Fibroblast of lung (primary cell): ENCODE results near the gene SLC39A5. TPM values are rescaled to one million over a fixed set of nuclear protein-coding genes. Genes with fewer than 3 reads are reported as not detected.
A peak's percentile ranks its signal among the peaks of the same experiment; 100 is the strongest.

Source experiments
- DNase-seq, 2 donors: peaks; one replicate each; pipeline versions ENCODE4 v3.0.0 to v3.0.0-alpha.2; 2010; ENCODE audit warnings: low read depth in 2 of 2
- H2AFZ ChIP-seq: 2 replicates; pipeline ENCODE4 v1.5.1; 2012; ENCODE audit warnings: low read length, control low read depth, inconsistent platforms
- H3K27ac ChIP-seq: 2 replicates; pipeline ENCODE4 v1.5.1; 2011; ENCODE audit warnings: low read length, control low read depth; ENCODE audit not compliant: insufficient read depth
- H3K27me3 ChIP-seq: 2 replicates; pipeline ENCODE4 v1.5.1; 2011; ENCODE audit warnings: mild to moderate bottlenecking, low read length; ENCODE audit not compliant: control insufficient read depth, insufficient read depth
- H3K36me3 ChIP-seq: 2 replicates; pipeline ENCODE4 v1.5.1; 2011; ENCODE audit warnings: low read length; ENCODE audit not compliant: control insufficient read depth, insufficient read depth
- H3K4me1 ChIP-seq: 2 replicates; pipeline ENCODE4 v1.5.1; 2011; ENCODE audit warnings: low read length; ENCODE audit not compliant: control insufficient read depth, insufficient read depth; ENCODE audit errors: extremely low read depth
- H3K4me2 ChIP-seq: 2 replicates; pipeline ENCODE4 v1.5.1; 2011; ENCODE audit warnings: low read length, control low read depth; ENCODE audit not compliant: insufficient read depth; ENCODE audit errors: extremely low read depth
- H3K4me3 ChIP-seq, 4 experiments: fragments of 200-600 bp in 1 of 4; sonication (generic) in 1 of 4; replicated peaks in 1 of 4; 2 replicates each; pipeline ENCODE4 v1.5.1; 2011 to 2016; ENCODE audit warnings: low read length in 4 of 4, low read depth in 3 of 4, mild to moderate bottlenecking in 3 of 4, control low read depth in 2 of 4, inconsistent platforms in 1 of 4, mixed read lengths in 1 of 4; ENCODE audit not compliant: insufficient read depth in 1 of 4; ENCODE audit errors: control extremely low read depth in 1 of 4
- H3K79me2 ChIP-seq: 2 replicates; pipeline ENCODE4 v1.5.1; 2012; ENCODE audit warnings: mild to moderate bottlenecking, low read length, inconsistent platforms; ENCODE audit not compliant: control insufficient read depth, insufficient read depth
- H3K9ac ChIP-seq: 2 replicates; pipeline ENCODE4 v1.5.1; 2011; ENCODE audit warnings: mild to moderate bottlenecking, low read length, control low read depth; ENCODE audit not compliant: insufficient read depth
- H3K9me3 ChIP-seq: 2 replicates; pipeline ENCODE4 v1.5.1; 2012; ENCODE audit warnings: low read depth, low read length; ENCODE audit not compliant: control insufficient read depth, insufficient read depth
- H4K20me1 ChIP-seq: 2 replicates; pipeline ENCODE4 v1.5.1; 2011; ENCODE audit warnings: low read length; ENCODE audit not compliant: control insufficient read depth, insufficient read depth; ENCODE audit errors: extremely low read depth
- CTCF ChIP-seq, 2 donors: IDR thresholded peaks in 1 of 2; conservative IDR thresholded peaks in 1 of 2; 1 replicate in 1 of 2; 2 replicates in 1 of 2; pipeline ENCODE4 v1.5.1; 2011 to 2012; ENCODE audit warnings: low read length in 2 of 2, control low read depth in 1 of 2, inconsistent platforms in 1 of 2, low read depth in 1 of 2, mild to moderate bottlenecking in 1 of 2
- EZH2 ChIP-seq: IDR thresholded peaks from 2 replicates; pipeline ENCODE4 v1.5.1; 2012; ENCODE audit warnings: low read length, control low read depth, mild to moderate bottlenecking; ENCODE audit errors: missing control alignments
- polyA plus RNA-seq, 2 donors: library from polyadenylated mRNA; depleted of rRNA in 1 of 2; stranded (reverse) in 1 of 2; unstranded in 1 of 2; fragments of >200 nt; gene quantifications; 2 replicates each; pipeline ENCODE4 v1.2.1, GENCODE V29; 2011 to 2012; ENCODE audit warnings: missing spikeins in 1 of 2
- total RNA-seq: library from RNA; depleted of rRNA; stranded (reverse); fragments of >200 nt; gene quantifications from 2 replicates; pipeline ENCODE4 v1.2.1, GENCODE V29; 2014

The SLC39A5 gene
- total and polyA plus RNA-seq, 2 donors (not counting 1 experiment from before 2014, with no cell fraction given), result not detected

- peak overlapping the region; percentile 80 to 87 (median 84) for H3K4me3 ChIP-seq
- H3K9me3 ChIP-seq, result no peaks in the 10 kb centered on the region
- H3K9ac ChIP-seq, result peak overlapping the region; percentile 93
- H3K27me3 ChIP-seq, result no peaks in the 10 kb centered on the region
- no peaks in the 10 kb centered on the region for H4K20me1 ChIP-seq
- peak overlapping the region; percentile 90 for H3K4me2 ChIP-seq
- no peak for DNase-seq
- peaks cover 19% of the 10 kb centered on the region for H3K4me1 ChIP-seq
- H3K36me3 ChIP-seq, result peaks cover 4% of the 10 kb centered on the region
- H3K79me2 ChIP-seq, result peaks cover 24% of the 10 kb centered on the region
- H2AFZ ChIP-seq, result peak overlapping the region; percentile 29
- TF ChIP-seq EZH2 (no peak), CTCF (conservative IDR thresholded peaks at IDR 0.05 in 1 of 2, IDR thresholded peaks at IDR 0.05 in 1 of 2; ENCODE audit: low read depth in 1 of 2, low read length in 2 of 2) (no peak)
- peak overlapping the region; percentile 97 for H3K27ac ChIP-seq
These were observed 7.3 kb upstream of the SLC39A5 start for GRCh38 chr12:56222531-56222895.

GRCh38 chr12:56223571-56224101 is 6.2 kb upstream of the SLC39A5 start:
- TF ChIP-seq EZH2 (no peak), CTCF (conservative IDR thresholded peaks at IDR 0.05 in 1 of 2, IDR thresholded peaks at IDR 0.05 in 1 of 2; ENCODE audit: low read depth in 1 of 2, low read length in 2 of 2) (no peak)
- peaks cover 19% of the 10 kb centered on the region for H3K4me1 ChIP-seq
- H3K9me3 ChIP-seq, result no peaks in the 10 kb centered on the region
- H3K27me3 ChIP-seq, result no peaks in the 10 kb centered on the region
- DNase-seq, result no peak
- peak overlapping the region; percentile 80 for H2AFZ ChIP-seq
- H3K36me3 ChIP-seq, result peaks cover 3% of the 10 kb centered on the region
- H4K20me1 ChIP-seq, result no peaks in the 10 kb centered on the region
- H3K9ac ChIP-seq, result peak overlapping the region; percentile 8
- peak overlapping the region; percentile 61 for H3K27ac ChIP-seq
- peaks cover 18% of the 10 kb centered on the region for H3K79me2 ChIP-seq
- H3K4me3 ChIP-seq, result peak overlapping the region in 3 of 4 experiments; percentile 14 to 43 (median 35)
- H3K4me2 ChIP-seq, result peak overlapping the region; percentile 58

GRCh38 chr12:56224102-56224701 is 5.6 kb upstream of the SLC39A5 start, which contains the start of gene NABP2:
NABP2 (plus strand) TSS chr12:56224342; CDS start chr12:56224857, 515 bp downstream.
- DNase-seq, result peak; percentile 96
- peaks cover 19% of the 10 kb centered on the region for H3K4me1 ChIP-seq
- H3K27ac ChIP-seq, result peak within 1 kb of the TSS; percentile 68
- H3K4me3 ChIP-seq, result peak within 1 kb of the TSS; percentile 75 to 82 (median 78)
- TF ChIP-seq CTCF (conservative IDR thresholded peaks at IDR 0.05 in 1 of 2, IDR thresholded peaks at IDR 0.05 in 1 of 2; ENCODE audit: low read depth in 1 of 2, low read length in 2 of 2), result peak; percentile 70 to 87
- TF ChIP-seq EZH2, result no peak
- peaks cover 3% of the 10 kb centered on the region for H3K36me3 ChIP-seq
- H3K79me2 ChIP-seq, result peaks cover 16% of the 10 kb centered on the region
- peak within 1 kb of the TSS; percentile 85 for H2AFZ ChIP-seq
- no peaks in the 10 kb centered on the region for H4K20me1 ChIP-seq
- H3K27me3 ChIP-seq, result no peaks in the 10 kb centered on the region
- peak within 1 kb of the TSS; percentile 88 for H3K4me2 ChIP-seq
- no peaks in the 10 kb centered on the region for H3K9me3 ChIP-seq
- H3K9ac ChIP-seq, result peak within 1 kb of the TSS; percentile 71
